ENCODE results near the gene CDC42BPB.

CDC42BPB gene

GRCh38 chr14:102913341-102914211, 143.8 kb downstream of the CDC42BPB start:
- no peak overlapping the region for H3K4me3 ChIP-seq (ENCODE audit: low read depth, low read length)
- DNase-seq (ENCODE audit: low read depth) = no peak
- no peak for TF ChIP-seq CTCF (IDR thresholded peaks at IDR 0.05; ENCODE audit: control insufficient read depth, extremely low read depth, insufficient read depth)

- TF ChIP-seq CTCF (IDR thresholded peaks at IDR 0.05; ENCODE audit: control insufficient read depth, extremely low read depth, insufficient read depth) = no peak
- no peak overlapping the region for H3K4me3 ChIP-seq (ENCODE audit: low read depth, low read length)
- DNase-seq (ENCODE audit: low read depth) = no peak
Observed at GRCh38 chr14:102911991-102912761, 145.2 kb downstream of the CDC42BPB start.

- TF ChIP-seq CTCF (IDR thresholded peaks at IDR 0.05; ENCODE audit: control insufficient read depth, extremely low read depth, insufficient read depth) = no peak
- DNase-seq (ENCODE audit: low read depth) = no peak
Observed at GRCh38 chr14:102911541-102911951, 145.8 kb downstream of the CDC42BPB start.

GRCh38 chr14:102910442-102910841, 146.9 kb downstream of the CDC42BPB start:
- DNase-seq (ENCODE audit: low read depth) = no peak
- H3K4me3 ChIP-seq (ENCODE audit: low read depth, low read length) = no peak overlapping the region

More at GRCh38 chr14:102911541-102911951, 145.8 kb downstream of the CDC42BPB start:
- H3K4me3 ChIP-seq (ENCODE audit: low read depth, low read length) = no peak overlapping the region

GRCh38 chr14:102909911-102910310, 147.4 kb downstream of the CDC42BPB start:
- H3K4me3 ChIP-seq (ENCODE audit: low read depth, low read length) = no peak overlapping the region
- no peak for TF ChIP-seq CTCF (IDR thresholded peaks at IDR 0.05; ENCODE audit: control insufficient read depth, extremely low read depth, insufficient read depth)
- DNase-seq (ENCODE audit: low read depth) = no peak

More at GRCh38 chr14:102910442-102910841, 146.9 kb downstream of the CDC42BPB start:
- TF ChIP-seq CTCF (IDR thresholded peaks at IDR 0.05; ENCODE audit: control insufficient read depth, extremely low read depth, insufficient read depth) = no peak

GRCh38 chr14:102909462-102909861, 147.9 kb downstream of the CDC42BPB start:
- DNase-seq (ENCODE audit: low read depth) = no peak
- TF ChIP-seq CTCF (IDR thresholded peaks at IDR 0.05; ENCODE audit: control insufficient read depth, extremely low read depth, insufficient read depth) = no peak
- H3K4me3 ChIP-seq (ENCODE audit: low read depth, low read length) = no peak overlapping the region

Measured in LNCaP clone FGC (cell line).